OCI-LY1 (cell line): ENCODE measurements around the gene LIPT2.

ENCODE experiments used
- H2AFZ ChIP-seq: fragments of 200-600 bp; sonication (generic), shearing (Covaris generic); 2 replicates; pipeline ENCODE4 v1.6.0; 2014; ENCODE audit warnings: antibody characterized with exemption, mild to moderate bottlenecking, low read length
- H3F3A ChIP-seq: fragments of 200-600 bp; sonication (generic), shearing (Covaris generic); 2 replicates; pipeline ENCODE4 v1.6.0; 2014; ENCODE audit warnings: mild to moderate bottlenecking, antibody characterized with exemption, low read length, moderate library complexity; ENCODE audit not compliant: insufficient read depth
- H3K27ac ChIP-seq: fragments of 200-600 bp; sonication (generic); 2 replicates; pipeline ENCODE4 v1.5.1; 2014; ENCODE audit warnings: low read length, mixed run types, mild to moderate bottlenecking, low read depth; ENCODE audit not compliant: poor library complexity, severe bottlenecking
- H3K27me3 ChIP-seq: fragments of 200-600 bp; sonication (generic); 2 replicates; pipeline ENCODE4 v1.6.0; 2014; ENCODE audit warnings: antibody characterized with exemption, mild to moderate bottlenecking, low read length, moderate library complexity; ENCODE audit not compliant: insufficient read depth
- H3K36me3 ChIP-seq: fragments of 200-600 bp; sonication (generic); 2 replicates; pipeline ENCODE4 v1.6.1; 2014; ENCODE audit warnings: mild to moderate bottlenecking, antibody characterized with exemption, low read length, moderate library complexity, mixed read lengths; ENCODE audit not compliant: insufficient read depth
- H3K4me1 ChIP-seq: fragments of 200-600 bp; sonication (generic); 2 replicates; pipeline ENCODE4 v1.5.1; 2014; ENCODE audit warnings: mild to moderate bottlenecking, low read length, moderate library complexity; ENCODE audit not compliant: insufficient read depth, severe bottlenecking
- H3K4me2 ChIP-seq: fragments of 200-600 bp; sonication (generic), shearing (Covaris generic); 2 replicates; pipeline ENCODE4 v1.6.1; 2014; ENCODE audit warnings: low read length
- H3K4me3 ChIP-seq: fragments of 200-600 bp; sonication (generic); 2 replicates; pipeline ENCODE4 v1.5.1; 2014; ENCODE audit warnings: low read length, low read depth, mild to moderate bottlenecking, mixed read lengths; ENCODE audit not compliant: poor library complexity, severe bottlenecking
- H3K79me2 ChIP-seq: fragments of 200-600 bp; shearing (Covaris generic); 2 replicates; pipeline ENCODE4 v1.6.1; 2016; ENCODE audit warnings: mixed run types, low read length, mixed read lengths; ENCODE audit not compliant: insufficient read depth
- H3K9ac ChIP-seq: fragments of 200-600 bp; sonication (generic), shearing (Covaris generic); 2 replicates; pipeline ENCODE4 v1.6.1; 2014; ENCODE audit warnings: mild to moderate bottlenecking, low read length, mixed read lengths
- H3K9me2 ChIP-seq: fragments of 200-600 bp; sonication (generic), shearing (Covaris generic); 2 replicates; pipeline ENCODE4 v1.6.1; 2014; ENCODE audit warnings: low read depth, mild to moderate bottlenecking, low read length, mixed read lengths
- H3K9me3 ChIP-seq: fragments of 200-600 bp; shearing (Covaris generic); 2 replicates; pipeline ENCODE4 v1.6.1; 2014; ENCODE audit warnings: low read length, mixed read lengths
- H4K20me1 ChIP-seq: fragments of 200-600 bp; sonication (generic), shearing (Covaris generic); 2 replicates; pipeline ENCODE4 v1.6.0; 2016; ENCODE audit warnings: mild to moderate bottlenecking, low read length; ENCODE audit not compliant: insufficient read depth
- CTCF ChIP-seq: fragments of 200-600 bp; sonication (generic), shearing (Covaris generic); IDR thresholded peaks from 2 replicates; pipeline ENCODE4 v1.5.1; 2017; ENCODE audit warnings: mild to moderate bottlenecking, antibody characterized with exemption, low read length, moderate library complexity, mixed read lengths
- EZH2 ChIP-seq: fragments of 200-600 bp; sonication (generic), shearing (Covaris generic); IDR thresholded peaks from 2 replicates; pipeline ENCODE4 v1.8.0; 2017; ENCODE audit warnings: borderline replicate concordance, mixed run types, mild to moderate bottlenecking, antibody characterized with exemption, low read length, moderate library complexity, mixed read lengths

Gene LIPT2

GRCh38 chr11:74468521-74468920 lies 25.0 kb downstream of the LIPT2 start:
- H3K9ac ChIP-seq = no peak overlapping the region
- no peaks in the 10 kb centered on the region for H3K36me3 ChIP-seq
- H3K4me3 ChIP-seq = no peak overlapping the region
- H2AFZ ChIP-seq = no peak overlapping the region
- no peak overlapping the region for H3K4me2 ChIP-seq
- no peaks in the 10 kb centered on the region for H3F3A ChIP-seq
- H3K4me1 ChIP-seq = no peaks in the 10 kb centered on the region
- TF ChIP-seq EZH2 (no peak), CTCF (no peak)
- no peaks in the 10 kb centered on the region for H3K27me3 ChIP-seq
- no peak overlapping the region for H3K27ac ChIP-seq
- H3K79me2 ChIP-seq = no peaks in the 10 kb centered on the region
- no peaks in the 10 kb centered on the region for H3K9me2 ChIP-seq
- no peaks in the 10 kb centered on the region for H3K9me3 ChIP-seq
- no peaks in the 10 kb centered on the region for H4K20me1 ChIP-seq

- H3K9me2 ChIP-seq = no peaks in the 10 kb centered on the region
- H3K4me1 ChIP-seq = no peaks in the 10 kb centered on the region
- H3F3A ChIP-seq = no peaks in the 10 kb centered on the region
- no peak overlapping the region for H2AFZ ChIP-seq
- no peak overlapping the region for H3K4me2 ChIP-seq
- no peaks in the 10 kb centered on the region for H3K79me2 ChIP-seq
- H3K36me3 ChIP-seq = no peaks in the 10 kb centered on the region
- H4K20me1 ChIP-seq = no peaks in the 10 kb centered on the region
- no peak overlapping the region for H3K27ac ChIP-seq
- no peaks in the 10 kb centered on the region for H3K27me3 ChIP-seq
- no peak for TF ChIP-seq CTCF
- TF ChIP-seq EZH2 = no peak
- no peak overlapping the region for H3K9ac ChIP-seq
- no peaks in the 10 kb centered on the region for H3K9me3 ChIP-seq
- no peak overlapping the region for H3K4me3 ChIP-seq
Measured at GRCh38 chr11:74468058-74468457, 25.5 kb downstream of the LIPT2 start.

- H3K9me2 ChIP-seq = no peaks in the 10 kb centered on the region
- H3K9me3 ChIP-seq = no peaks in the 10 kb centered on the region
- no peaks in the 10 kb centered on the region for H4K20me1 ChIP-seq
- H3F3A ChIP-seq = no peaks in the 10 kb centered on the region
- no peaks in the 10 kb centered on the region for H3K36me3 ChIP-seq
- H3K27ac ChIP-seq = no peak within 1 kb of the TSS
- no peaks in the 10 kb centered on the region for H3K79me2 ChIP-seq
- H3K4me1 ChIP-seq = no peaks in the 10 kb centered on the region
- H3K4me3 ChIP-seq = no peak within 1 kb of the TSS
- no peak within 1 kb of the TSS for H2AFZ ChIP-seq
- H3K4me2 ChIP-seq = no peak within 1 kb of the TSS
- TF ChIP-seq EZH2 (no peak), CTCF (no peak)
- no peak within 1 kb of the TSS for H3K9ac ChIP-seq
- H3K27me3 ChIP-seq = no peaks in the 10 kb centered on the region
Measured at GRCh38 chr11:74466916-74467885, 26.3 kb downstream of the LIPT2 start, which contains the start of gene KCNE3. TSS of gene KCNE3 (minus strand) at chr11:74467549. CDS start at chr11:74457563, 9,986 bp downstream.
